Sigmoid colon (tissue), 7 donors: ENCODE data around the gene DDR2. TPM values are rescaled to one million over a fixed set of nuclear protein-coding genes. Genes with fewer than 3 reads are reported as not detected.

Source experiments
- DNase-seq: peaks from one replicate; pipeline ENCODE4 v3.0.0-alpha.2; 2019
- H3K27ac ChIP-seq, 4 donors: fragments of 200-600 bp; sonication (generic); one replicate each; pipeline ENCODE4 v1.5.1; 2016 to 2019; ENCODE audit warnings: mild to moderate bottlenecking in 1 of 4
- H3K27me3 ChIP-seq, 3 donors: fragments of 200-600 bp; sonication (generic); one replicate each; pipeline ENCODE4 v1.5.1; 2019; ENCODE audit warnings: mild to moderate bottlenecking in 1 of 3
- H3K36me3 ChIP-seq, 4 donors: fragments of 200-600 bp; sonication (generic); one replicate each; pipeline ENCODE4 v1.5.1; 2016 to 2019
- H3K4me1 ChIP-seq, 4 donors: fragments of 200-600 bp; sonication (generic); one replicate each; pipeline ENCODE4 v1.5.1; 2017 to 2019
- H3K4me3 ChIP-seq, 4 donors: fragments of 200-600 bp; sonication (generic); one replicate each; pipeline ENCODE4 v1.5.1; 2017 to 2019; ENCODE audit warnings: mild to moderate bottlenecking in 2 of 4, moderate library complexity in 1 of 4
- H3K9me3 ChIP-seq, 4 donors: fragments of 200-600 bp in 3 of 4; sonication (generic) in 3 of 4; one replicate each; pipeline versions ENCODE4 v1.5.1 to v1.6.1; 2013 to 2019
- EP300 ChIP-seq, 4 donors: sonication (generic); formaldehyde crosslinking; IDR thresholded peaks; one replicate each; pipeline ENCODE4 v1.6.1; 2017; ENCODE audit warnings: antibody characterized with exemption in 4 of 4
- POLR2A ChIP-seq, 2 donors: fragments of 450-650 bp; IDR thresholded peaks; one replicate each; pipeline ENCODE4 v1.6.1; 2016; ENCODE audit warnings: antibody characterized with exemption in 2 of 2, mild to moderate bottlenecking in 2 of 2, moderate library complexity in 2 of 2
- POLR2AphosphoS5 ChIP-seq, 4 donors: sonication (generic); formaldehyde crosslinking; IDR thresholded peaks; one replicate each; pipeline ENCODE4 v1.6.1; 2017; ENCODE audit warnings: antibody characterized with exemption in 4 of 4
- WGBS, 2 donors: extraction: QIAGEN DNeasy Blood & Tissue Kit; methylation state at CpG; one replicate each; pipeline ENCODE4 v1.1.7; 2013; 5-methylcytosine and 5-hydroxymethylcytosine counted together
- intact Hi-C: fragments of 100-400 bp; cut with DNase I; formaldehyde crosslinking; loops from one replicate; pipeline ENCODE4 v1.15.1; 2023
- polyA plus RNA-seq, 3 donors: library from polyadenylated mRNA; stranded (reverse); fragments of 200-250 nt; gene quantifications; one replicate each; pipeline ENCODE4 v1.2.3, GENCODE V29; 2013
- total RNA-seq, 4 donors: library from RNA; depleted of rRNA; stranded (reverse); fragments of >200 nt; gene quantifications; one replicate each; pipeline ENCODE4 v1.1.0, GENCODE V29; 2016
- TF ChIP-seq, protein P1 (sequence below), 4 experiments: fragments of 450-650 bp in 3 of 4; fragments of 200-600 bp in 1 of 4; IDR thresholded peaks; one replicate each; pipeline ENCODE4 v1.5.1; 2016 to 2019; ENCODE audit warnings: antibody characterized with exemption in 4 of 4, mild to moderate bottlenecking in 3 of 4, moderate library complexity in 2 of 4
- donor health status: healthy with polysubstance abuse.
- donor health status: Bipolar disorder and iron deficiency.
- donor health status: healthy.

DDR2 gene
- total and polyA plus RNA-seq, 7 donors: 3.5 to 236 (median 150) TPM

DNA sequence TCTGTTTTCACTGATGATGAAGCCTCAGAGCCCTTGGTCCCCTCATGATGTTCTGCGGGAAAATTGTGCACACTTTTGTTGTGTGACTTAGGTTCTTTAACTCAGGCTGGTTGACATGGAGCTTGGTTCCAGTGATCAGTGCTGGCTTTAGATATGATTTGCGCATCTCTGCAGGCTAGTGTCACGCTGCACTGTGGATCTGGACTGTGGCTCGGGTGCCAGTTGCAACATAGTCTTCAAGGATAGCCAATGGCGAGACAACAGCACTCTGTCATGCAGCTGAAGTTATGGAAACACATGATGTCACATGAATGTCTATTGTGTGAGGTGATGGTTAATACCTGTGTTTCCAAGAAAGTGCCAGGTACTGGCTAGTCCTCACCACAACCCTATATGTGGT lies 56.7 kb downstream of the DDR2 start:
- 95 to 97% methylated on average over 5 of the region's 5 CpGs for WGBS, 2 donors
- peak overlapping the region; percentile 78 to 90 (median 88) for H3K27ac ChIP-seq
- TF ChIP-seq EP300 (IDR thresholded peaks at IDR 0.05) (no peak), POLR2A (IDR thresholded peaks at IDR 0.05) (no peak)
- no peaks in the 10 kb centered on the region for H3K9me3 ChIP-seq
- DNase-seq: peak; percentile 68
- no peak overlapping the region for H3K4me3 ChIP-seq
- intact Hi-C loops: loop anchor here (5.0 to 10.0 kb wide), 2 partner anchors 57 to 124 kb away; partner anchors contain the start of genes DDR2 and UAP1
- no peaks in the 10 kb centered on the region for H3K27me3 ChIP-seq
- H3K36me3 ChIP-seq: no peaks in the 10 kb centered on the region
- H3K4me1 ChIP-seq: peaks cover 3 to 98% (median 87%) of the 10 kb centered on the region in 4 donors

DNA sequence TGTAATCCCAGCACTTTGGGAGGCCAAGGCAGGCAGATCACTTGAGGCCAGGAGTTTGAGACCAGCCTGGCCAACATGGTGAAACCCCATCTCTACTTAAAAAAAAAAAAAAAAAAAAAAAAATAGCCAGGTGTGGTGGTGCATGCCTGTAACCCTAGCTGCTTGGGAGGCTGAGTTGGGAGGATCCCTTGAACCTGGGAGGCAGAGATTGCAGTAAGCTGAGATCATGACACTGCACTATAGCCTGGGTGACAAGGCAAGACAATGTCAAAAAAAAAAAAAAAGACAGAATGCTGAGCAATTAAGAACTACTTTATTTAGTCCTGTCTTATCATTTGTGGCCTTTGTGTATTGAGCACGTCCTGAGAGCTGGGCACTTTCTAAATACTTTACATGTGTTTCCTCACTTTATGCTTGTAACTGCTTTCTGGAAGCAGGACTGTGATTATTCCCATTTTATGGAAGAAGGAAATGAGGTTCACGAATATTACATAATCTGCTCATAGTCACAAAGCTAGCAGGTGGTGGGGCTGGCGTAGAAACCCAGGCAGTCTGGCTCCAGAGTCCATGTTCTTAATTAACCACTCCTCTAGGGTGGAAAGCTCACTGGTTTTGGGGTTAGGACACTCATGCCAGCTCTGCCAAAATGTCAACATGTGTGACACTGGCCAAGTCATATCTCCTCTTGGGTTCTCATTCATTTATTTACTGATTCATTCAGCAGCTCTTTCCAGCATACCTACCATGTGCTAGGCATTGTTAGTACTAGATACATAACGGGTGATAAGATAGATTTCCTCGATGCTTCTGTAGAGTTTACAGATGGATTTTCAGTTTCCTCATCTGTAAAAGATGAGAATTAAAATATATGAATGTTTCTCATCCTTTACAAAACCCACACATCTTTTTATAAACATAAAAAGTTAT lies 57.7 kb downstream of the DDR2 start:
- no peaks in the 10 kb centered on the region for H3K9me3 ChIP-seq
- peak overlapping the region; percentile 78 to 90 (median 88) for H3K27ac ChIP-seq
- no peaks in the 10 kb centered on the region for H3K27me3 ChIP-seq
- WGBS, 2 donors: 65 to 77% methylated on average over 5 of the region's 5 CpGs
- intact Hi-C loops: loop anchor here (5.0 to 10.0 kb wide), 2 partner anchors 58 to 125 kb away; partner anchors contain the start of genes DDR2 and UAP1
- TF ChIP-seq POLR2AphosphoS5 (IDR thresholded peaks at IDR 0.05): peak in 3 of 4 donors; percentile 3 to 27 (median 22)
- TF ChIP-seq, protein P1, sequence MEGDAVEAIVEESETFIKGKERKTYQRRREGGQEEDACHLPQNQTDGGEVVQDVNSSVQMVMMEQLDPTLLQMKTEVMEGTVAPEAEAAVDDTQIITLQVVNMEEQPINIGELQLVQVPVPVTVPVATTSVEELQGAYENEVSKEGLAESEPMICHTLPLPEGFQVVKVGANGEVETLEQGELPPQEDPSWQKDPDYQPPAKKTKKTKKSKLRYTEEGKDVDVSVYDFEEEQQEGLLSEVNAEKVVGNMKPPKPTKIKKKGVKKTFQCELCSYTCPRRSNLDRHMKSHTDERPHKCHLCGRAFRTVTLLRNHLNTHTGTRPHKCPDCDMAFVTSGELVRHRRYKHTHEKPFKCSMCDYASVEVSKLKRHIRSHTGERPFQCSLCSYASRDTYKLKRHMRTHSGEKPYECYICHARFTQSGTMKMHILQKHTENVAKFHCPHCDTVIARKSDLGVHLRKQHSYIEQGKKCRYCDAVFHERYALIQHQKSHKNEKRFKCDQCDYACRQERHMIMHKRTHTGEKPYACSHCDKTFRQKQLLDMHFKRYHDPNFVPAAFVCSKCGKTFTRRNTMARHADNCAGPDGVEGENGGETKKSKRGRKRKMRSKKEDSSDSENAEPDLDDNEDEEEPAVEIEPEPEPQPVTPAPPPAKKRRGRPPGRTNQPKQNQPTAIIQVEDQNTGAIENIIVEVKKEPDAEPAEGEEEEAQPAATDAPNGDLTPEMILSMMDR (IDR thresholded peaks at IDR 0.05): no peak
- no peaks in the 10 kb centered on the region for H3K36me3 ChIP-seq
- no peak overlapping the region for H3K4me3 ChIP-seq
- DNase-seq: no peak
- peaks cover 3 to 98% (median 91%) of the 10 kb centered on the region in 4 donors for H3K4me1 ChIP-seq

DNA sequence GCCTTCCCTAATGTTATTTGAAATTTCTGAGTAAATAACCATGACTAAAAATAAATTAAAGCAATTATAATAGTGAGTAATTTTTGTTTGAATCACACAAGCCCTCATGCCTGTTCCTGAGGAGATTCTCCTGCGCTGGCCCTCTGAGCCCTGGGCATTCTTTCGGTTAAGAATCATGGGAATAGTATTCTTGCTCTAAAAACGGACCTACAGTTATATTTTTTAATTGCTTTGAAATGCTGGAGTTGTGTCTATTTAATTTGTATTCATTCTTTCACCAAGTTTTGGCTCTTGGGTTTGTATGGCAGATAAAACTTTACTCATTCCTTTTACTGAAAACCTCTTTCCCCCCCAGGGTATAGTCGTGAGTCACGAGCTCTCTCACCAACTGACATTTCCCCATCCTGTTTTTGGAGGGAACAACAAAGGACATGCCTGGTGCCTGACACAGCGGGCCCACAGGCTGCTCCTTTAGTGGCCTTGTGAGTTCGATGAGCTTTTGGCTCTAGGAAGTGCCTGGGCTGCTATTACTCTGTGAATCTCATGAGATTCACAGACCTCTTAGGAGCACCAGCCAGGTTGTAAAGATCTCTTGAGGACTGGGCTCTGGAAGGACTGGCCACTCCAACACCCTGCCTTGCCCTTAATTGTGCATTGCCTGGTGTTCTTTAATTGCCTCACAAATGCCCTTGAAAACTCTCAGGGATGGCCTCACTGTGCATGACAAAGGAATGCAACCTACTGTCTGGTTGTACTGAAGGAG lies 58.6 kb downstream of the DDR2 start:
- no peak overlapping the region for H3K4me3 ChIP-seq
- WGBS, 2 donors: 56 to 82% methylated on average over 7 of the region's 7 CpGs
- peak; percentile 90 for DNase-seq
- H3K27ac ChIP-seq: peak overlapping the region; percentile 78 to 90 (median 88)
- intact Hi-C loops: no loop called here
- no peaks in the 10 kb centered on the region for H3K27me3 ChIP-seq
- TF ChIP-seq, protein P1 (IDR thresholded peaks at IDR 0.05): no peak
- TF ChIP-seq POLR2A (IDR thresholded peaks at IDR 0.05): no peak
- peak in 3 of 4 donors; percentile 38 to 74 (median 59) for TF ChIP-seq EP300 (IDR thresholded peaks at IDR 0.05)
- peak; percentile 36 to 74 (median 68) for TF ChIP-seq POLR2AphosphoS5 (IDR thresholded peaks at IDR 0.05)
- no peaks in the 10 kb centered on the region for H3K9me3 ChIP-seq
- peaks cover 3 to 98% (median 91%) of the 10 kb centered on the region in 4 donors for H3K4me1 ChIP-seq
- H3K36me3 ChIP-seq: no peaks in the 10 kb centered on the region

DNA sequence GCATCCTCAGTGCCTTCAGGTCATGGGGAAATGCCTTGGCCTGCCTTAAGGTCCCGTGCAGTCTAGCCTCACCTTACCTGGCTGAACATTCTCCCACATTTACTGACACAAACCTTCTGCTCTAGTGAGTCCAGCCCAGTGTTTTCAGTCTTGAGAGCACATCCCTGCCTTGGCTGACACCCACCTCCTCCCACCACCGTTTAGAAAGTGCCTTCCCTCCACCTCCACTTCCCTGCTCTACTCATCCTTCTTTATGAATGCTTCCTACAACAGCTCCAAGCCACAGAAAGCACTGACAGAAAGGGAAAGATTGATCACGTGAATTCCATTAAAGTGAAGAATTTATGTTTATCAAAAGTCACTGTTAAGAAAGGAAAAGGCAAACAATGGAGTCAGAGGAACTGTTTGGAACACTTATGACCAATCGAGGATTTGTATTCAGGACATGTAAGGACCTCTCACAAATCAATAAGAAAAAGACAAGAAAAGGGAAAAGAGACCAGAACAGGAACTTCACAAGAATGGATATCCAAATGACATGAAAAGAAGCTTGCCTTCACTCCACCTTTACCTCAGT lies 59.8 kb downstream of the DDR2 start:
- TF ChIP-seq, protein P1 (IDR thresholded peaks at IDR 0.05): no peak
- TF ChIP-seq POLR2AphosphoS5 (IDR thresholded peaks at IDR 0.05): no peak
- no peak for TF ChIP-seq POLR2A (IDR thresholded peaks at IDR 0.05)
- TF ChIP-seq EP300 (IDR thresholded peaks at IDR 0.05): no peak

More for the DNA sequence above, 59.8 kb downstream of the DDR2 start:
- Histone ChIP-seq H3K4me3 (no peak overlapping the region), H3K27me3 (no peaks in the 10 kb centered on the region), H3K36me3 (no peaks in the 10 kb centered on the region), H3K9me3 (no peaks in the 10 kb centered on the region), H3K4me1 (peaks cover 3 to 98% (median 91%) of the 10 kb centered on the region in 4 donors), H3K27ac (peak overlapping the region; percentile 78 to 90 (median 88))
- no peak for DNase-seq
- 70 to 75% methylated on average over 4 of the region's 4 CpGs for WGBS, 2 donors
- intact Hi-C loops: no loop called here
